HG02840 (cell line): ENCODE measurements around the gene RASGRF1.
"Not testable (repeated sequence)": the region's sequence is repeated elsewhere in the genome, so short reads cannot be mapped to it uniquely, and the experiment has no call there.

ENCODE experiments used
- ATAC-seq: cut with Tn5 transposase; IDR thresholded peaks from one replicate; pipeline ENCODE4 v1.9.1; 2021; ENCODE audit warnings: mild to moderate bottlenecking, moderate library complexity, moderate number of reproducible peaks; ENCODE audit not compliant: unreplicated experiment, low FRiP score

The RASGRF1 gene

DNA sequence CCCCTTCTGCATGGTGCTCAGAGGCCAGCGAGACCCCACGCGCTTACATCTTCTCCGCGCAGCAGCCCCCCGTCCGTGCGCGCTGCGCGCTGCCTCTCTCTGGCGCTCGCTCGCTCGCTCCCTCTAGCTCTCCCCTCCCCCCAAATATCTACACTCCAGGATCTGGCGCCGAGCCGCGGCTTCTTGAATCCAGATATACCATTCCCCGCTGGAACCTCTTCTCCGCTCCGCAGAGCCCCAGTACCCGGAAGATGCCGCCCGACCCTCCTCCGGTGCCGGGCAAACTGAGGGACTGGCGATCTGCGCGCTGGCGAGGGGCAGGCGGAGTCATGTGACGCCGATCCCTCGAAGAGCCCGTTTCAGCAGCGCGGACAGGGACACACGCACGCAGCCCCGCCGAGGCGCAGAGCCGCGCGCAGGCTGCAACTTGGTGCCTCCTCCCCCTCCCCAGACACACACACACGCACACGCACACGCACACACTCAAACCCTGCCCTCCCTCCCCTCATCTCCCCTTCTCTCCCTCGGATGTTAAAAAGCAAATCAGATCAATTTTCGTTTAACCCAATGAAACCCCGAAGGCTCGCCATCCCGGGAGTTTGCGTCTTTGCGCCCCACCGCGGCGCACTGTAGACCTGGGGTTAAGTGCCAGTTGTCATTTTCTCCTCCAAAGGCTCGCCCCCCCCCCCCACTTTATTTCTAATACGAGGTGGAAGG, at the start of gene RASGRF1:
Gene RASGRF1, minus strand, starts transcription at position 294 of the 717 bp plus-strand sequence. Its CDS starts 282 bp downstream, at position 12.
- ATAC-seq: no peak

DNA sequence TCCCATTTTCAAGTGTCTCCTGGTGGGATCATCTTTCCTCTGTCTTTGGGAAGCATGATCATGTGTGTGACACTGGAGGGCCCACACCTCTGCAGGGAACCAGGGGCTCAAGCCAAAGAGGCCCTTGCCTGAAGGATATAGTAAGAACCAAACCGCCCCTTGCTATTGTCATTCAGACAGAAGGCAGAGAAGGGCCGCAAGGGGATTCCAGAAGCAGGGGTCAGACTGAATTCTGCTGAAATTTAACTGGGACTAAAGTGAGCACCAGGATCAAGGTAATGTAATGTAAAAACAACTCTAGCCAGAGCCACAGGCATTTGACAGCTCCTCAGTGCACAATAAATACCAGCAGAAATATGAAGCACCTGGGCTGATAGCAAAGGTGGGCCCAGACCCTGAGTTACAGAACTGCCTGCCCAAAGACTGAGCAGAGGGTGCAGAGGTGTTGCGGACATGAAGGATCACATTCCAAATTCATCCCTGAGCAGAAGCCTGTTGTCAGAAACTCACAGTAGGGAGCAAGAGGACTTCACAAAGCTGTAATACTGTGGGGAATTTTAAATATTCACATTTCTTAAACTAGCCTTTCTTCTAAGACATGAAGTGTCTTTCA, 46.0 kb upstream of the RASGRF1 start:
- no peak for ATAC-seq

DNA sequence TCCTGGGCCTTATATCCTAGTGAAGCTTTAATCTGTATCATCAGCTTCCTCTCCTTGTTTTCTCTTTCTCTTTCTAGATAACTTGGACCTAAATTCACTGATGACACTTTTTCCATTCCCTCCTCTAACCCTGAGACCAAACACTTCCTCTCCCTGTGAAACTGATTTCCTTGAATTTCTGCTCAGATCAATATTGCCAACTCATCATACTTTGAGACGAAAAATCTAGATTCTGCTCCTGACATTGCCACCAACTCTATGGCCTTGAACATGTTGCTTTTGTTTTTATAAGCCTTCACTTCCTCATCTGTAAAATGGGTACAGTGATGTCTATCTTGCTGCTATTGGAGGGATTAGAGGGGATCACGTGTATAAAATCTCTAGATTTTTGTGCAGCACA, 42.7 kb upstream of the RASGRF1 start:
- ATAC-seq: no peak

- no peak for ATAC-seq
Measured at GRCh38 chr15:79132770-79133169, 42.2 kb upstream of the RASGRF1 start.

GRCh38 chr15:79132361-79132760, 41.8 kb upstream of the RASGRF1 start:
- no peak for ATAC-seq

GRCh38 chr15:79130535-79131130, 40.1 kb upstream of the RASGRF1 start:
- ATAC-seq: no peak

DNA sequence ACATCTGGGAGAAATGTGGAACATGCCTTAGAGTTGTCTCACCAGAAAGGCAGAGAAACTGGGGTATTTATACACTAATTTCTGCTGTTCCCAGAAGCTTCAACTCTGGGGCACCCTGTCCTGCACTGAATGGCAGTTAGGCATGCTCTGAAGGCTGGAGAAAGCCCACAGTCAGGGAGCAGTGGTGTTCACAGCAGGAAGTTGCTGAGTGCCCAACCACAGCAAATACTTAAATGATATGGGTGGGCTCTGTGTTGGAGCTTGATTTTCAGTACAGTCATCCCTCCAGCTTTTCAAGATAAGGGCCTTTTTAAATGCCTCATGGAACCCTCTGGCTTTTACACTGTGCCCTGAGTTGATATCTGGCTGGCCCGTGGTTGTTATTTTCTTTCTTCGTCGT, 38.7 kb upstream of the RASGRF1 start:
- ATAC-seq: no peak

DNA sequence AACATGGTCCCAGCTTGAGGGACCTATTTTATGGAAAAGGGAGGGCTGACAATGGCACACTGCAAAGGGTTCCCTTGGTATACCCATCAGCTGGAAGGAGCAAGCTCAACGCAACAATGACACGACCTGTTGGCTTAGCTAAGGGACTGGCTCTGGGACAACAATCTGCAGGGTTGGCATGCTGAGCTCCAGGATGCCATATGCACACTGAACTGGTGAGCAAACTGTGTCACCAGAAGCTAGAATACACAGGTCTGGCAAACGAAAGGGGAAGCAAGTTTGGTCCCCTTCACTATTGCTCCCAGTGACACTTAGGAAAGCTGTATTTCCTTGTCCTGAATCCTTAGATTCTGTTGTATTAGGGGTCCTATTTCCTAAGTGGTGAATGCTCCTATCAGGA, 38.0 kb upstream of the RASGRF1 start:
- ATAC-seq: no peak

DNA sequence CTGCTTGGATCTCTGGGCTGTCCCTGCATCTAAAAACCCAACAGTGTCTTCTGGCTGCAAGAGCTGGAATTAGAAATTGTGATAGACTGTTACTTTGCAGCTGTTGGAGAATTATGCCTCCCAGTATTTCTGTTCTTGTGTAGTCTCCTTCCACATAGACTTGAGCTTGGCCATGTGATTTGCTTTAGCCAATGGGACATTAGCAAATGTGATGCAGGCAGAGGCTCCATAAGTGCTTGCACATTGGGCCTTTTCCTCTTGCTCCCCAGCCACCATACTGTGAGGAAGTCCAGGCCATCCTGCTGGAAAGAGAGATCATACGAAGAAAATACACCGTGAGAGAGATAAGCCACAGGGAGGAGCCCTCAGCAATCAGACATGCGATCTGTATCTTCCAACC, 33.8 kb upstream of the RASGRF1 start:
- ATAC-seq: no peak

DNA sequence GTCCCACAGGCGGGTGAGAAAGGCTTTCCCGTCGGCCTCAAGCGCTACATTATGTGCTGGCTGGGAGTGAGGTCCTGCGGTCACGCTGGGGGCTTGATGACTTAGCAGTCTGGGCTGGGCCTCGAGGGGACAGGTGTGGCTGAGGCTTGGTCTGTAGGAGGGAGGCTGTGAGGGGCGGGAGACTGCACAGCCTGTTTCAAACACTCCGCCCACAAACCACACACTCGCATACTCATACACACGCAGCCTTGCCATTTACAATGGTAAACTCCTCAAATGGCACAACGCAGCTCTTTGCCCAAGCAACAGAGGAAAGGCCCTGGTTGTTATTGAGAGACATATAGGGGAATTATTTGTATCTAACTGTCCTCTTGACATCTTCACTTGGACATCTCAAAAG, 32.4 kb upstream of the RASGRF1 start:
- ATAC-seq: no peak

GRCh38 chr15:79122391-79122790, 31.8 kb upstream of the RASGRF1 start:
- no peak for ATAC-seq

- no peak for ATAC-seq
Measured at GRCh38 chr15:79121571-79121970, 31.0 kb upstream of the RASGRF1 start.

- ATAC-seq: no peak
Measured at GRCh38 chr15:79117442-79118204, 27.0 kb upstream of the RASGRF1 start.

DNA sequence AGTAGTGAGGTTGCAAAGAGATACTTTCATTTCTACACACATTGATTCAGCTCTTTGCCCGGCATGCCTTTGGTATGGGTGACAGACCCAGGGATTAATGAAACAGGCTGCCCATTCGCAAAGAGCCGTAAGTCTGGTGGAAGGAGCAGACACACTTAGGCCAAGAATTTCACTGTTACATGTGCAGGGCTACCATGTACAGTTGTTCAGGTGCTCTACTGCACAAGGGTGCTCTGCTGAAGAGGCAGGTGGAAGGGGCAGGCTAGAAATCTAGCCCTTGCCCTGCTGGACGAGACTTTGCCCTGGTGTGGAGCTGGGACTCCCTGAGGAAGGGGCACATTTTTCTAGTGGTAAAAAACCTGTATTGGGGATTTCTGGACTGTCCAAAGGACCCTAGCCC, 26.2 kb upstream of the RASGRF1 start:
- no peak for ATAC-seq

- no peak for ATAC-seq
Measured at GRCh38 chr15:79115986-79116665, 25.5 kb upstream of the RASGRF1 start.

GRCh38 chr15:79113831-79114230, 23.3 kb upstream of the RASGRF1 start:
- no peak for ATAC-seq

DNA sequence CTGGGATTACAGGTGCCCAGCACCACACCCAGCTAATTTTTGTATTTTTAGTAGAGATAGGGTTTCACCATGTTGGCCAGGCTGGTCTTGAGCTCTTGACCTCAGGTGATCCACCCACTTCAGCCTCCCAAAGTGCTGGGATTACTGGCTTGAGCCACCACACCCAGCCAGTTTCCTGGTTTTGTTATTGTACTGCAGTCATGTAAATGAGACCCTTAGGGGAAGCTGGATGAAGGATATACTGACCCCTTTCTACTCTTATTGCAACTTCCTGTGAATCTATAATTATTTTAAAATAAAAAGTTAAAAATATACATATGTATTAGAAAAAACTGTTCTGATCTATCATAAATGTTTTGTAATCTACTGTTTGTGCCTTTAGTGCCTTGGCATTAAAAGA, 20.8 kb upstream of the RASGRF1 start:
- not testable (repeated sequence) for ATAC-seq

GRCh38 chr15:79105141-79105540, 14.6 kb upstream of the RASGRF1 start:
- ATAC-seq: no peak

- no peak for ATAC-seq
Measured at GRCh38 chr15:79102595-79102994, 12.0 kb upstream of the RASGRF1 start.

GRCh38 chr15:79101866-79102581, 11.4 kb upstream of the RASGRF1 start:
- no peak for ATAC-seq
